Upper lobe of left lung (tissue), 6 donors: ENCODE data around the gene ARHGEF26. TPM values are rescaled to one million over a fixed set of nuclear protein-coding genes. Genes with fewer than 3 reads are reported as not detected.

Experiments
- ATAC-seq, 2 donors: fragments of 200-7000 bp; cut with Tn5 transposase; one replicate each; pipeline ENCODE4 v1.9.1; 2022; ENCODE audit warnings: mild to moderate bottlenecking in 2 of 2, moderate library complexity in 2 of 2; ENCODE audit not compliant: low FRiP score in 2 of 2
- DNase-seq, 2 donors: peaks; one replicate each; pipeline ENCODE4 v3.0.0-alpha.2; 2019 to 2020
- H3K27ac ChIP-seq, 4 donors: fragments of 200-600 bp; sonication (generic); one replicate each; pipeline ENCODE4 v1.5.1; 2016 to 2019
- H3K27me3 ChIP-seq, 4 donors: fragments of 200-600 bp; sonication (generic); one replicate each; pipeline ENCODE4 v1.5.1; 2017 to 2019
- H3K36me3 ChIP-seq, 4 donors: fragments of 200-600 bp; sonication (generic); one replicate each; pipeline ENCODE4 v1.5.1; 2016 to 2019
- H3K4me1 ChIP-seq, 4 donors: fragments of 200-600 bp; sonication (generic); one replicate each; pipeline ENCODE4 v1.5.1; 2018 to 2019
- H3K4me3 ChIP-seq, 4 donors: fragments of 200-600 bp; sonication (generic); one replicate each; pipeline ENCODE4 v1.5.1; 2017 to 2019; ENCODE audit warnings: mild to moderate bottlenecking in 2 of 4, moderate library complexity in 1 of 4
- H3K9me3 ChIP-seq, 4 donors: fragments of 200-600 bp; sonication (generic); one replicate each; pipeline ENCODE4 v1.5.1; 2018 to 2019
- CTCF ChIP-seq, 6 experiments: fragments of 450-650 bp in 4 of 6; fragments of 200-600 bp in 2 of 6; sonication (generic) in 2 of 6; IDR thresholded peaks; one replicate each; pipeline ENCODE4 v1.5.1; 2016 to 2019; ENCODE audit warnings: antibody characterized with exemption in 6 of 6
- EP300 ChIP-seq, 4 donors: sonication (generic); formaldehyde crosslinking; IDR thresholded peaks; one replicate each; pipeline ENCODE4 v1.5.1; 2017; ENCODE audit warnings: antibody characterized with exemption in 4 of 4, control low read depth in 2 of 4
- POLR2A ChIP-seq, 4 donors: fragments of 450-650 bp; IDR thresholded peaks; one replicate each; pipeline ENCODE4 v1.5.1; 2016 to 2017; ENCODE audit warnings: antibody characterized with exemption in 4 of 4, mild to moderate bottlenecking in 2 of 4
- POLR2AphosphoS5 ChIP-seq, 2 donors: sonication (generic); formaldehyde crosslinking; IDR thresholded peaks; one replicate each; pipeline ENCODE4 v1.5.1; 2017; ENCODE audit warnings: antibody characterized with exemption in 2 of 2
- WGBS, 2 donors: methylation state at CpG; one replicate each; pipeline ENCODE4 v1.1.5; 2017 to 2018; 5-methylcytosine and 5-hydroxymethylcytosine counted together
- total RNA-seq, 6 donors: library from RNA; depleted of rRNA in 4 of 6; stranded (reverse); fragments of >200 nt in 4 of 6; gene quantifications; one replicate each; pipeline versions ENCODE4 v1.1.0 to v1.2.1, GENCODE V29; 2016 to 2021
- donor health status: DM: no; HTN: no; CAD: no; lungs with moderate emphysema.
- donor health status: DM: no; HTN: yes; CAD: no; lungs with severe emphysema.

The ARHGEF26 gene
- total RNA-seq, 6 donors from 2014 or later, result 49.3 to 110 (median 90.9) TPM

GRCh38 chr3:154188846-154189245 lies 67.7 kb downstream of the ARHGEF26 start:
- ATAC-seq, result no peak
- peaks cover 0 to 29% (median 1%) of the 10 kb centered on the region in 4 donors for H3K36me3 ChIP-seq
- DNase-seq, result no peak
- WGBS, 2 donors, result 62 to 74% methylated on average over 3 of the region's 3 CpGs
- no peak overlapping the region for H3K27ac ChIP-seq
- no peaks in the 10 kb centered on the region for H3K27me3 ChIP-seq
- no peaks in the 10 kb centered on the region for H3K9me3 ChIP-seq
- no peak overlapping the region for H3K4me3 ChIP-seq
- H3K4me1 ChIP-seq, result no peaks in the 10 kb centered on the region
- TF ChIP-seq POLR2A (IDR thresholded peaks at IDR 0.05) (no peak), CTCF (IDR thresholded peaks at IDR 0.05) (no peak), EP300 (IDR thresholded peaks at IDR 0.05) (no peak)

GRCh38 chr3:154191520-154191919 lies 70.3 kb downstream of the ARHGEF26 start:
- no peaks in the 10 kb centered on the region for H3K27me3 ChIP-seq
- no peak for ATAC-seq
- DNase-seq, result no peak
- TF ChIP-seq EP300 (IDR thresholded peaks at IDR 0.05) (no peak), CTCF (IDR thresholded peaks at IDR 0.05) (no peak), POLR2AphosphoS5 (IDR thresholded peaks at IDR 0.05) (no peak), POLR2A (IDR thresholded peaks at IDR 0.05) (no peak)
- no peak overlapping the region for H3K4me3 ChIP-seq
- H3K9me3 ChIP-seq, result no peaks in the 10 kb centered on the region
- H3K36me3 ChIP-seq, result peaks cover 0 to 47% (median 4%) of the 10 kb centered on the region in 4 donors
- WGBS, 2 donors, result 80 to 95% methylated on average over 1 of the region's 1 CpG
- no peaks in the 10 kb centered on the region for H3K4me1 ChIP-seq
- no peak overlapping the region for H3K27ac ChIP-seq

- 73 to 88% methylated on average over 2 of the region's 2 CpGs for WGBS, 2 donors
- H3K27ac ChIP-seq, result no peak overlapping the region
- DNase-seq (no peak), ATAC-seq (no peak)
- no peaks in the 10 kb centered on the region for H3K4me1 ChIP-seq
- no peaks in the 10 kb centered on the region for H3K27me3 ChIP-seq
- TF ChIP-seq POLR2A (IDR thresholded peaks at IDR 0.05) (no peak), EP300 (IDR thresholded peaks at IDR 0.05) (no peak), CTCF (IDR thresholded peaks at IDR 0.05) (no peak), POLR2AphosphoS5 (IDR thresholded peaks at IDR 0.05) (no peak)
- H3K36me3 ChIP-seq, result peaks cover 0 to 53% (median 4%) of the 10 kb centered on the region in 4 donors
- H3K9me3 ChIP-seq, result no peaks in the 10 kb centered on the region
- H3K4me3 ChIP-seq, result no peak overlapping the region
These were observed 71.0 kb downstream of the ARHGEF26 start for GRCh38 chr3:154192225-154192624.

GRCh38 chr3:154193000-154193615 lies 71.9 kb downstream of the ARHGEF26 start:
- WGBS, 2 donors, result 97 to 100% methylated on average over 1 of the region's 1 CpG
- Histone ChIP-seq H3K27ac (no peak overlapping the region), H3K9me3 (no peaks in the 10 kb centered on the region), H3K27me3 (no peaks in the 10 kb centered on the region), H3K4me3 (no peak overlapping the region), H3K36me3 (peaks cover 0 to 50% (median 4%) of the 10 kb centered on the region in 4 donors), H3K4me1 (no peaks in the 10 kb centered on the region)
- ATAC-seq, result no peak
- no peak for DNase-seq
- TF ChIP-seq POLR2A (IDR thresholded peaks at IDR 0.05), result no peak
- TF ChIP-seq EP300 (IDR thresholded peaks at IDR 0.05), result no peak
- no peak for TF ChIP-seq POLR2AphosphoS5 (IDR thresholded peaks at IDR 0.05)
- TF ChIP-seq CTCF (IDR thresholded peaks at IDR 0.05), result no peak

- Histone ChIP-seq H3K4me1 (no peaks in the 10 kb centered on the region), H3K4me3 (no peak overlapping the region), H3K36me3 (peaks cover 0 to 43% (median 4%) of the 10 kb centered on the region in 4 donors), H3K9me3 (no peaks in the 10 kb centered on the region), H3K27me3 (no peaks in the 10 kb centered on the region), H3K27ac (no peak overlapping the region)
- TF ChIP-seq CTCF (IDR thresholded peaks at IDR 0.05), result no peak
- TF ChIP-seq POLR2A (IDR thresholded peaks at IDR 0.05), result no peak
- TF ChIP-seq EP300 (IDR thresholded peaks at IDR 0.05), result no peak
- no peak for TF ChIP-seq POLR2AphosphoS5 (IDR thresholded peaks at IDR 0.05)
- ATAC-seq (no peak), DNase-seq (no peak)
- 54 to 62% methylated on average over 3 of the region's 3 CpGs for WGBS, 2 donors
These were observed 73.7 kb downstream of the ARHGEF26 start for GRCh38 chr3:154194877-154195276.
